SIG-M5 (cell line): Measurements from ENCODE around the gene AGAP1.

Experiments used
- DNase-seq: peaks from one replicate; lab custom pipeline; 2025; lab: John Stamatoyannopoulos, UW

The AGAP1 gene

GRCh38 chr2:235550378-235550760, 56.5 kb downstream of the AGAP1 start:
- DNase-seq, result no peak

DNA sequence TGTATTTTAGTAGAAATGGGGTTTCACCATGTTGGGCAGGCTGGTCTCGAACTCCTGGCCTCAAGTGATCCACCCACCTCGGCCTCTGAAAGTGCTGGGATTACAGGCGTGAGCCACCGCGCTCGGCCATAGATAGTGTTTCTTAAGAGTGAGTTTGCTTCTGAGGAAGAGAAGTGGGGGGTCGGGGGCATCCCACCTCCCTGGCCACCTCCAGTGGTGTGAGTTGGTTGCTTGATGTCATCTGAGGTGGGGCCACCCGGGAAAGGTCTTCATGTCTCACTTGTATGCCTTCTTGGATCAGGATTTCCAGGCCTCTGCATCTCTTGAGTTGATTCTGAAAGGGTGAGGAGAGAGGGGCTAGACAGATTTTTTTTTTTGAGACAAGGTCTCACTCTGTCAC, 57.1 kb downstream of the AGAP1 start:
- no peak for DNase-seq

GRCh38 chr2:235551965-235552364, 58.1 kb downstream of the AGAP1 start:
- DNase-seq, result no peak

DNA sequence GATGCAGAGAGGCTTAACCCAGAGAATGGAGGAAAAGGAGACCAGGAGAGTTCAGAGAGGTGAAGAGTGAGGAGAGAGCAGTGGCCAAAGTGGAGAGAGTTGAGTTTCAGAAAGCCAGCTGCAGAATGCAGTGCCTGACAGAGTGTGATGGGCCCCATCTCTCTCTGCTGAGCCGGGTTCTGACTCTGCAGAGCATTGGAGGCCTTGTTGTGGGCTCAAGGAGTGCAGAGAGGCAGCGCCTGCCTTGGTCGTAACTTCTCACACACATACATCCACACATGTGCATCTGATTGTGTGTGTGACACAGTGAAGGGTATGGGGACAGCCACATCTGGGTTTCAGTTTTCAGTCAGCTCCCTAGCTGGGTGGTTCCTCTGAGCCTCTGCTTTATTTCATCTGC, 58.8 kb downstream of the AGAP1 start:
- no peak for DNase-seq

GRCh38 chr2:235553291-235553690, 59.4 kb downstream of the AGAP1 start:
- no peak for DNase-seq

- no peak for DNase-seq
These were observed 59.9 kb downstream of the AGAP1 start for GRCh38 chr2:235553696-235554100.

DNA sequence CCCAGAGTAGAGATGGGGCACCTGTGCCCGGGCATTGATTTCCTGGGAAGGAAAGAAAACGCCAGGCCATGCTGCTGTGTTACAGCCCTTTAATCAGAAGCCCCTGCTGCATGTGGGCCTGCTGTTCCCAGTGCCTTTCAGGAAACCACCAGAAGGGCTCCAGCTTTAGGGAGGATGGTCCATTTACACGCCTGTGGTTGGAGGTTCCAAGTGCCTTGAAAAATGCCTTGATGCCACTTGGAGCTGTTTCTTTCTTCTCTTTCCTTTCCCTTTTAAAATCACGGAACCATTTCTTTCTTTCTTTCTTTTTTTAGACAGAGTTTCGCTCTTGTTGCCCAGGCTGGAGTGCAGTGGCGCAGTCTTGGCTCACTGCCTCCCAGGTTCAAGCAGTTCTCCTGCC, 60.5 kb downstream of the AGAP1 start:
- no peak for DNase-seq

DNA sequence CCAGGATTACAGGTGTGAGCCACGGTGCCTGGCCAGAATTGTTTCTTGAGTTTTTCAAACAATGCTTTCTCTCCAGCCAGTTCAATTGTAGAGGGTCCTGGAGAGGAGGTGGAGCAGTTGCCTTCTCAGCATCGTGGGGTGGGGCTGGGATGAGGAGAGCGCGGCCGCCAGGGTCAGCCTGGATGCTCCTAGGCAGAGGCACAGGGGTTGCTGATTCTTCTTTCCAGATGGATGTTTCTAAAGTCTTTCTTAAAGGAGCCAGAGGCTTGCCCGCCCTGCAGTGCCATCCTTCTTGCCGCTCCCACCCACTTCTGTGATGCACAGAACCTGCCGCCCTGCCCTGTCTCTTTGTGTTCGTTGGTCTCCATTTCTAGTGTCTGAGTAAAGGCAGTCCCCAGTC, 61.1 kb downstream of the AGAP1 start:
- DNase-seq, result no peak

DNA sequence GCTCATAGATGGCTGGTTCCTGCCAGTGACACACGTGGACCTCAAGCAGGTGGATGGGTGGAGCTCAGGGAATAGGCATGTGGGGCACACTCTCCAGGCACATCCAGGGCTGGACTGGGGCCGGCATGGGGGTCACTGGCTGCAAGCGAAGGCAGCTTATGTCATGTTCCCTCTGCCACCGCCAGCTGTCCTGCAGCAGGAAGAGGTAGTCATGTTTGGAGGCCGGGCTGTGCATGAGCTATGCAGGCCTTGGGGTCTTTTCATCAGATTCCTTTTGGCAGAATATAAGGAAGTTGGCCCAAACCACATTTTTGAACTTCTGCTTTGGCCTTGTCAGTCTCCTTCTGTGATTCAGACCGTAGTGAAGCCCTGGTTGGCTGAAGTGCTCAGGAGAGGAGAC, 61.5 kb downstream of the AGAP1 start:
- DNase-seq, result peak; percentile 32

GRCh38 chr2:235556086-235556485, 62.2 kb downstream of the AGAP1 start:
- DNase-seq, result no peak

GRCh38 chr2:235556901-235557300, 63.1 kb downstream of the AGAP1 start:
- no peak for DNase-seq

DNA sequence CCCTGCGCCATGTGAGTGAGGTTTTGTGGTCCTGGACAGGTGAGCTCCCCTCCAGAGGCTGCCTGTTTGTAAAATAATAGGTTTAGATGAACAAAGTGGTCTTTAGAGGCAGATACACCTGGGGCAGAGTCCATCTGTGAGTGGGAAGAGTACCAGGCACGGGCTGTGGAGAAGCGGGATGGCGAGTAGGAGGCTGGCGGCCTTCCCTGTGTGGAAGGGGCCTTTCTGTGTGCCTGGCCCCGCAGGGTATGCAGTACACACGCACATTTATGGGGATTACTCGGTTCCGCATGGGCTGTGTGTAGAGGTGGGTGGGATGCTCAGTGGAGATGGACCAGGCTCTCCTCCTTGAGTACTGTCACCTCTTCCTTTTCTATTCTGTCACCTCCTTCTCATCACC, 64.1 kb downstream of the AGAP1 start:
- no peak for DNase-seq

- no peak for DNase-seq
These were observed 64.7 kb downstream of the AGAP1 start for GRCh38 chr2:235558572-235558971.

GRCh38 chr2:235560345-235560744, 66.5 kb downstream of the AGAP1 start:
- peak; percentile 10 for DNase-seq

- DNase-seq, result no peak
These were observed 67.6 kb downstream of the AGAP1 start for GRCh38 chr2:235561450-235561849.

DNA sequence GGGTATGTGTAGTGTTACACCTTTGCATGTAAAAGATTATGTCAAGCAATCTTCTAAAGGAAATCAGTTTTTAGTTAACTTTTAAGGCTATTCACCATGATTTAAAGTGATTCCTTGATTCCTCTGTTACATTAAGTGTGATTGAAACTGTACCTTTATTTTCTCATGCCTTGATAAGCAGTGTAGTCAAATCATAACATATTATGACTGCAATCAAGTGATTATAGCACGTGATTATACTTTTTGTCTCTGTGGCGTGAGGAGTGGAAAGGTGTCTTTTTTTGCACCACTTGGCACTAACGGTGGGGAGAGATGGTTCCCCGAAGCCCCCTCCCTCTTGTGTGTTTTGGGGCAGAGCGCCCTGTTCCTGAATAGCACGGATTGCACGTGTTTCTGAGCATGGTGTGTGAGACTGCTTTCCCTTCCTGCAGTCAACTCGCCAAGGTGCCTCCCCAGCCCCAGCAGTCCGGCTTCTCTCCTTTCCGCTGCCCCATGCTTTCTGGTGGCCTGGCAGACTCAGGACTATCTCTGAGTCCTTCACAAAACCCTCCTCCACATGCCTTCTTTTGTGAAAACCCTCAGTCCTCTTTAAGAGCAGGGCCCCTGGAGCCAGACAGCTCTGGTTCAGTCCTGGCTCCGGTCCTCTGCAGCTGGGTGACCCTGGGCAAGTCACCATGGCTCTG, 68.4 kb downstream of the AGAP1 start:
- no peak for DNase-seq

- DNase-seq, result no peak
These were observed 69.4 kb downstream of the AGAP1 start for GRCh38 chr2:235563056-235563910.

DNA sequence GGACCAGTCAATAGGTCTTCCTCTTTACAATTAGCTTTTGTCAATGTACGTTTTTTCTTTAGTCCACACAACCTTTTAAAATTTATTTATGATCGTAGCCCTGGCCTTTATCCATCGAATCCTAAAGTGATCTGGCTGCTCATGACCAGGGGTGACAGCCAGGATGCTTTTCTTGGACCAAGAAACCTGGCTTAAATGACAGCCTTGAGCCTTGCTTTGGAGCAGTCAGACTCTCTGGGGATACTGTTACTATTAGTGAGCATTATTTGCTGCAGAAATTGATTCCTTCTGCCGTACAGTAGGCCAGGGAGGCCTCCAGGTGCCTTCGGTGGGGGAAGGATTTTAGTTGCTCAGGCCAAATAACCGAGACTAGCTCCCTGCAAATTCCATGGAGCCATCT, 70.2 kb downstream of the AGAP1 start:
- no peak for DNase-seq

GRCh38 chr2:235564884-235565530, 71.2 kb downstream of the AGAP1 start:
- DNase-seq, result no peak

DNA sequence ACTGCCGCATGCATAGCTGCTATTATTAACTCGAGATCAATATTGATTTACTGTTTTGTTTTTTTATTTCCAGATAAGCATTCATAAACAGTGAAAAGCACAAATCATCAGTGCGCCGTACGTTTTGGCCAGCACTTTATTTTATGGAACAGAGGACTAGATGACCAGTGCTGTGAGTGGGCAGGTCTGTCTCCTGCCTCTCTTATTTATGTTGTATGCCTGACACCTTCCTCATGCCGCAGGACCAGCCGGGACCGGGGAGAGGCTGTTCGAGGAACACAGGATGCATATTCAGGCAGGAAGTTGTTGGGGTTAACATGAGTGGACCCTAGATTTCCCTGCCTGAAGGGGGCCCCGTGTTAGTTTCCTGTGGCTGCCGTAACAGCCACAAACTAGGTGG, 72.6 kb downstream of the AGAP1 start:
- no peak for DNase-seq

DNA sequence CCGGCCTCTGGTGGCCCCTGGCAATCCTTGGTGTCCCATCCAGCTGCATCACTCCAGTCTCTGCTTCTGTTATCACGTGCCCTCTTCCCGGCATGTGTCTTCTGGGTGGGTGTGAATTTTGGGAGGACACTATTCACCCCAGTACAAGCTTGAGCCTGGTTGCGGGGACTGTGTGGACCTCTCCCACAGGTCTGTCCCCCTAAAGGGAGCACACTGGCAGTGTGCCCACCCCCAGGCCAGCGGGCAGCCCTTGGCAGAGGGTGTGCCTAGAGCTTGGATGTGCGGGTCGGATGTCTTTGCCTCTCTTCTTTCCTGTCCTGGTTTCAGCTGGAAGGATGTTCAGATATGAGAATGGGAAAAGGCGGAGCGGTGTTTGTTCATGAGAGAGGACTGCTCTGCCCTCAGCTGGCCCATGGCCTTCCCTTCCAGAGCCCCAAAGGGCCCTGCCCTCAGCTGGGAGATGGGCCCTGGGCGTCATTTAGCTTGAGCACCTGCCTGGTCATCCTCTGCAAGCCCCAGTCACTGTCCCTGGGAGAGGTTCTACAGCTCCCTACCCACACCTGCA, 73.2 kb downstream of the AGAP1 start:
- DNase-seq, result no peak

DNA sequence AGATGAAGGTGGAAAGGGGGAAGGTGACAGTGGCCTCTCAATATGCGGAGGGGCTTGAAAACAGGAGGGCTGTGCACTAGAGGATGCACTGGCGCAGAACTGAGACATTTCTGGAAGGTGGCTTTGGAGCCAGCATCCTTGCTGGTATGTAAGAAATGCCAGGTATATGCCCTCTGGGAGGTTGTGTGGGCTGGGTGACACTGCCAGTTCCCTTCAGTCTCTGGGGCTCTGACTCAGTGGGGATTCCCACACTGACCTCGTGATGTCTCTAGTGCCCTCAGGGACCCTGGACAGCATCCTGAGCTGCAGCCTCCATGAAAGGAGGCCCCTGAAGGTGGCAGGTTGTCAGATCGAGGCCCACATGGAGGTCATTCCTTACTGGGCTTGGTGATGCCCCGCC, 74.0 kb downstream of the AGAP1 start:
- no peak for DNase-seq

- DNase-seq, result no peak
These were observed 74.6 kb downstream of the AGAP1 start for GRCh38 chr2:235568431-235568830.
